HG03378 (cell line): ENCODE measurements around the gene GFOD1.
"Not testable (repeated sequence)": the region's sequence is repeated elsewhere in the genome, so short reads cannot be mapped to it uniquely, and the experiment has no call there.

Experiments
- ATAC-seq: cut with Tn5 transposase; IDR thresholded peaks from one replicate; pipeline ENCODE4 v1.9.1; 2021; ENCODE audit warnings: mild to moderate bottlenecking, moderate library complexity; ENCODE audit not compliant: unreplicated experiment

GFOD1 gene

DNA sequence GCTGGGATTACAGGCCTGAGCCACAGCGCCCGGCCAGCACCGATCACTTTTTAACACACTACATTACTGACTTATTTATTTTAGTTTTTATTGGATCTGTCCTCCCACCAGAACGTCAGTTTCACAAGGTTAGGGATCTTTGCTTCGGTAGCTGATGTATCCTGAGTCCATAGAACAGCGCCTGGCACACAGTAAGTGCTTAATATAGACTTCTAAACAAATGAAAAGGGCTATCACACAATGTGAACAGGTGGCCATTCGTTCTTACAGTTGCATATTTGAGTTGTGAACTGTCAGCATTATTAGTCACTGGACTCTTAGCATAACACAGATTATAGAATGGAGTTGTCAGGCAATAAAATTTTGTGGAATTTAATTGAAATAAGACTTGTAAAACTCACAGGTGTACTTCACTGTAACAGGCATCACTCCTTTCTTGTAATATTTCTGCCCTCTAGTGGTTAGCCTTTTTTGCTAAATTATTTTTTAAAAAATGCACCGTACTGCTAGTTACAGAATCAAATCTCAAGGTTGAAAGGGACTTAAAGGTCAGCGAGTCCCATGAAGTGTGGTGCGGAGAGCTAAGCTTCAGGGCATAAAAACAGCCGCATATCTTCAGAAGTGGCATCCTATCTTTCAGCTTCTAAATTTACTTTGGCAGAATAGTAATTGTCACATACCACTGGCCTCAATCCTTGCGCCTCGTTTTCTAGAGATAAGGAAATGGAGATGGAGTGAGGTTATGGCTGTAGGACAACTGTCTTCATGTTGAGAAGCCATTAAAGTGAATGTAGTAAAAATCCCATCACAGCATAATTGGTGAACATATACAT, 155.7 kb downstream of the GFOD1 start:
- no peak for ATAC-seq

DNA sequence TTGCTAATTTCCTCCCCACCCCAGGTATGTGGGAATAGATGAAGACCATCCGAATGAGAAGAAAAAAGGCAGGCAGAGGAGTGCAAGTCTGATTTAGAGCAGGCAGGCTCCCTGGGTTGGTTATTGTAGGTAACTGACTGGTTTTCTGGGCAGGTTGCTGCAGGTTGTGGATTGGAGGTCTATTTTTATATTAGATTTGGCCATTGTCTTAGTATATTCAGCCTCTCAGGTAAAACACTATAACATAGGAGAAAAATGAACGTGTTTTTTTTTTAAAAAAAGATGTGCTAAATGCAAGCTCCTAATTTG, 158.6 kb downstream of the GFOD1 start:
- ATAC-seq, result no peak

DNA sequence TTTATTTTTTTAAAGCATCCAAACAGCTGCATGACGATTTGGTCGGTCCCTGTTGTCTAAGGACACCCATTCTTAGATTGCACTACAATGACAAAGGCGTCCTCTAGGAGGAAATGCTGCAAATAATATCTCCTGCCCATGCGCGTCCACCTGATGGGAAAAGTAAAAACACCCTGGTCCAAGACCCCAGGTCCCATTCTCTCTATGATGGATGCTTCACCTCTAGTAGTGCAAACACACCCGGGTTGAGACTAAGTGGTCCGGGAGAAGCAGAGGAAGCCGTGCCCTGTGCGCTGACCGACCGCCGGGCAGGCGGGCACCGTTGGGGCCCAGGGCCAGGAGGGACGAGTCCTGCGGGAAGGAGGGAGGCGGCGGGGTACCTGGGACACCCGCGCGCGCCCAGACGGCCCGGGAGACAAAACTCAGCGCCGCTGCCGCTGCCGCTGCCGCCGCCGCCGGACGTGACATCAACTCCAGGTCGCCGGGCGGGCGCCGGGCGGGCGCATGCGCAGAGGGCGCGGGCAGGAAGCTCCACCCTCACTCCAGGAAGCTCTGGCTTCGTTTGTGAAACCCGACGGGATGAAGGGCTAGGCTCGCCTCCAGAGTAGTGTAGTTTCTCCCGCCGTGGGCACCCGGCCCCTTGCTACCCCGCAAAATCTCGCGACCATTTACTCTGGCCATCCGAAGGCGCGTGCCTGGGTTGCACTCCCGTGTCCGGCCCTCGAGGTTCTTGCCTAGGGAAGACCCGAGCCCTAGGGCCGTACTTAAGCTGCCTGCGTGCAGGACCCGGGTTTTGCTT, 159.1 kb downstream of the GFOD1 start, which contains the start of gene TBC1D7:
Gene TBC1D7, minus strand, starts transcription at position 462 of the 799 bp plus-strand sequence. CDS start 1,639 bp downstream, outside the sequence.
- peak; percentile 71 for ATAC-seq

DNA sequence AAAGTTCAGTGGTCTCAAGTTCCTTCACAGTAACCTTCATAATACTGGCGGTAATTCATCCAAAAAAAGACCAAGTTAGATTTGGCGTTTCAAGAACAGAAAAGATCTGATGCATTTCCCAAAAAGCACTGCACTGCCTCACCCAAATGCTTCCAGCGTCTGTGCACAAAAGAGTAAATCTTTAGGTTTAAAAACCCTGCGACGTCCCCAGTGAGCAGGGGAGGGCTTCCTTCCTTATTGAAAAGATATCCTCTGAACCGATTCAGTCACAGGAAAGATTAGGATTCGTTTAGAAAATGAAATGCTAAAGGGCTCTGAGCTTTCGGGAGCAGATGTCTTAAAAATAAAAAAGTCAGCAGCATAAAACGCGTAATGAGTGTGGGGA, 159.7 kb downstream of the GFOD1 start:
- ATAC-seq, result no peak

DNA sequence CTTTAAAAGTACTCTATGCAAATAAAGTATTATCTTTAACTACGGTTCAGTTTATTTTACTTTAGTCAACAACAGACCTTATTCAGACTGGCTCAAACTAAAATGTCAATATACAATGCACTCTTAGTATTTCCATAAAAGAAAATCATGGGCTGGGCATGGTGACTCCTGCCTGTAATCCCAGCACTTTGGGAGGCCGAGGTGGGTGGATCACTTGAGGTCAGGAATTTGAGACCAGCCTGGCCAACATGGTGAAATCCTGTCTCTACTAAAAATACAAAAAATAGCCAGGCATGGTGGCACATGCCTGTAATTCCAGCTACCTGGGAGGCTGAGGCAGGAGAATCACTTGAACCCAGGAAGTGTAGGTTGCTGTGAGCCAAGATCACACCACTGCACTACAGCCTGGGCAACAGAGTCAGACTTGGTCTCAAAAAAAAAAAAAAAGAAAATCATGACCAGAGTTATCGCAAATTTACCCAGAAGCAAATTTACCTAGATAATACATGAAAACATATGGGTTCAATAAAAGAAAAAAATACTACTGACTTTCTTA, 161.3 kb downstream of the GFOD1 start:
- ATAC-seq, result not testable (repeated sequence)

DNA sequence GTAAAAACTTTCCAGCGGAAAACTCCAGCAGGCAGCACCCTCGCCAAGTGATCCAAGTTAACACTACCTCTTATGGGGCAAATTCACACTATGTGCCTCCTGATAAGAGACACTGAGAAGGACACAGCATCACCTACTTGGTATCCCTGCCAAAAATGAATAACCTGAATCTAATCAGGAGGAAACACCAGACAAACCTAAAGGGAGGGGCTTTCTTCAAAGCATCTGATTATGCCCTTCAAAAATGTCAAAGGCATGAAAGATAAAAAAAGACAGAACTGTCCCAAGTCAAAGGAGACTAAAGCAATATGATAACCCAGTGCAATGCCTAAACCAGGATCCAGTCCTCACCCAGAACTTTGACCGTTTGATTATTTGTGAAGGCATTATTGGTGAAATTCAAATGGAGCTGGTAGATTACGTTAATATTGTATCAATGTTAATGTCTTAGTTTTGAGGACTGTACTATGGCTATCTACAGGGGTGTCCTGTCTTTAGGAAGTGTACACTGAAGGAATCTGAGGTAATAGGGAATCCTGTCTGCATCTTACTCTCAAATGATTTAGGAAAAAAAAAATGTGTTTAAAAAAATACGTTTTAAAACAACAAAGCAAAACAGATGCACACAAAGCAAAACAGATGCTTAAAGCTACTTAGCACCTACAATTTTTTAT, 167.4 kb downstream of the GFOD1 start:
- no peak for ATAC-seq

DNA sequence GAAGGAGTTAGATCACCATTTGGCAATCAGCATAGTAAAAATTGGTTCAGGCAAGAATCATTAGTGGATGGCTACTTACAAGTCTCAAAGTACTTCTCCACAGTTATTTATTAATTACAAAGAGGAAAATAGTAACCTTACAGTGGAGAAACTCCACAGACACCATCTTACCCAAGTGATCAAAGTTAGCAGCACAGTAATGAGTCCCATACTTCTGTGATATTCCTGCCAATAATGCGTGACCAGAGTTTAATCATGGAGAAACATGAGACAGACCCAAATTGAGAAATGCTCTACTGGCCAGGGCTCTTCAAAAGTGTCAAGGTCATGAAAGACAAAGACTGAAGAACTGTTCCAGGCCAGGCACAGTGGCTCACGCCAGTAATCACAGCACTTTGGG, 168.6 kb downstream of the GFOD1 start:
- ATAC-seq, result no peak

DNA sequence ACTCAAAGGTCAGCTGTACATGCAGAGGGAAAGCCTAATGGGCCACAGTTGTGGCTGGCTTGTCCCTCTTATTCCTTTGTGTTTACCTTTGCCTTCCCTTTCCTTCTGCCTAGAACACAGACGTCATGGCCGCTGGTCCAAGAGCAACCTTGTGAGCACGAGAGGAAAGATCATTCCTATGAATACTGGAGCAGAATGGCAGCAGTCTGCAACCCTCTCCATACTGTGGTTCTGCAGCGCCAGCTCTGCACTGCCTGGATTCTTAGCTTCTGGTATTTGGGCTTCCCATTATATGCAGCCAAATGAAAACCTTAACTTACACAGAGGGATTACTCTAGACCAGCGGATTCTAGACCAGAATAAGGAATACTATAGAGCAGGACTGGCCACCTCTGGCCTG, 171.5 kb downstream of the GFOD1 start:
- no peak for ATAC-seq

DNA sequence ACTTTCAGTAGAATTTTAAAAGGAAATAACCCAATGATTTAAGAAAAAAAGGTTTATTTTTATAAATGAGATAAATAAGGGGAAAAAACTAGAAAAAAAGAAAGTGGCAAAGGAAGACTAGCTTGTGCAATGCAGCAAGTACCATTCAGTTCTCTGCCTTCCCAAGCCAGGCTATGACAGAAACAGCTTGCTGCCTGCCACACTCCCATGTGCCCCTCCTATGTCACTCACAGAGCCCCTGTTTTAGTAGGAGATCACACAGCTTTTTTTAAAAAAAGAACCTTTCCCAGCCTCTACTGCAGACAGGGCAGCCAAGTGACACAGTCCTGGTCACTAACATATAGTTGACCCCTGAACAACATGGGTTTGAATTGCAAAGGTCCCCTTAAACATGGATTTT, 172.6 kb downstream of the GFOD1 start:
- ATAC-seq, result no peak

DNA sequence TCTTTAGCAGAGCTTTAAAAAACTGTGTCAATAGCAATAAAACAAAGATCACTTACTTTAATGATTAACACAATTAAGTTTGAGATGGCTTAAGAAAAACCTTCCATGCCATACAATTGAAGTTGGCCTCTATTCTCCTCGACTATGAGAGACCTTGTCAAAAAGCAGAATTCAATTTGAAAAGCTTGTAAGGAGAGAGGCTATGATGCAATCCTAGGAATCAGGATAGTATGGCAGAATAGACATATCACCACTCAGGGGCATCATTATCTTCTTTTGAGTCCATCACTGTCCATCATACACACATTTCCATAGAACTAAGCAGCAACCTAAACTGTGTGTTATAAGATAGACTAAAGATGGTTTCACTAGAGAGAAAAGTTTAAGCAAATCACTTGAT, 176.2 kb downstream of the GFOD1 start:
- no peak for ATAC-seq

DNA sequence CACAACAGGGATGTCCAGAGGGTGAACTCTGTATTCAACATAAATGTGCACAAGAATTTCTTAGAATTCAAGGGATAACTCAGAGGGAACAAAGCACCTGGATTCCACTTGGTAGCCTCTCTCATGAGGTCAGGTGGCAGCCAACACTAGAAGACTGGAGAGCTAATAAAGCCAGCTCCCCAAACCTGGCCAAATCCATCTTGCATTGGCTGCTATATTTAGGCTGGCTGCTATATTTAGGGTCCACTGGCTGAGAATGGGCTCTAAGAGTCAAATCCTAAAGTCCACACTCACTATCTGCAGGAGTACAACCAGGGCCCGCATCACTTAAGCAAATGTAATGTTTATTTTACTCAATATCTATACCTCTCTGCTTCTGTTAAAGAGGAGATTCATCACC, 179.1 kb downstream of the GFOD1 start:
- ATAC-seq, result no peak
